Measurements from ENCODE around the gene MRPL48.

Gene MRPL48

DNA sequence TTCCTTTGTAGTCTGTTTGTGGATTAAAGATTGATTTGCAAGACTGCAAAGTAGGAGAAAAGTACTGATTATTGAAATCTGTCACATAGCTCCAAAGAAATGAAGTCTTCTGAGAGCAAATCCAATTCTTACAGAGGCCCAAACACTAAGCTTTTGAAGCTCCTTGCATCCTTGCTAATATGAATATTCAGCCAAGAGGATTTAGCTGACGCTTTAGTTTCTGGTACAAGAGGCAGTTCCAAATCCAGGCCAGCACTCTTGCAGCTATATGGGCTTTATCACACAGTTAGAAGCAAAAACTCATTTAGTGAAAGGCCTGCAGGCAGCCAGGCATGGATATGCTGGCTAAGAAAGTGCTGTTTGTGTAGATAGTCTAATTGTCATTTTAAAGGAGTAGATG lies 101.9 kb downstream of the MRPL48 start:
- ChIA-PET POLR2A (ENCODE audit: low non-redundant PET) (no interaction called here), CTCF (interaction anchor here (0.8 kb wide), 1 partner anchor 548 kb away, joined by 3 read pairs; no protein-coding TSS in a partner anchor)
- no peak overlapping the region for H3K27ac ChIP-seq
- TF ChIP-seq, protein P1, sequence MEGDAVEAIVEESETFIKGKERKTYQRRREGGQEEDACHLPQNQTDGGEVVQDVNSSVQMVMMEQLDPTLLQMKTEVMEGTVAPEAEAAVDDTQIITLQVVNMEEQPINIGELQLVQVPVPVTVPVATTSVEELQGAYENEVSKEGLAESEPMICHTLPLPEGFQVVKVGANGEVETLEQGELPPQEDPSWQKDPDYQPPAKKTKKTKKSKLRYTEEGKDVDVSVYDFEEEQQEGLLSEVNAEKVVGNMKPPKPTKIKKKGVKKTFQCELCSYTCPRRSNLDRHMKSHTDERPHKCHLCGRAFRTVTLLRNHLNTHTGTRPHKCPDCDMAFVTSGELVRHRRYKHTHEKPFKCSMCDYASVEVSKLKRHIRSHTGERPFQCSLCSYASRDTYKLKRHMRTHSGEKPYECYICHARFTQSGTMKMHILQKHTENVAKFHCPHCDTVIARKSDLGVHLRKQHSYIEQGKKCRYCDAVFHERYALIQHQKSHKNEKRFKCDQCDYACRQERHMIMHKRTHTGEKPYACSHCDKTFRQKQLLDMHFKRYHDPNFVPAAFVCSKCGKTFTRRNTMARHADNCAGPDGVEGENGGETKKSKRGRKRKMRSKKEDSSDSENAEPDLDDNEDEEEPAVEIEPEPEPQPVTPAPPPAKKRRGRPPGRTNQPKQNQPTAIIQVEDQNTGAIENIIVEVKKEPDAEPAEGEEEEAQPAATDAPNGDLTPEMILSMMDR (conservative IDR thresholded peaks at IDR 0.05; ENCODE audit: low read depth), result no peak
- DNase-seq (ENCODE audit: low spot score), result no peak

DNA sequence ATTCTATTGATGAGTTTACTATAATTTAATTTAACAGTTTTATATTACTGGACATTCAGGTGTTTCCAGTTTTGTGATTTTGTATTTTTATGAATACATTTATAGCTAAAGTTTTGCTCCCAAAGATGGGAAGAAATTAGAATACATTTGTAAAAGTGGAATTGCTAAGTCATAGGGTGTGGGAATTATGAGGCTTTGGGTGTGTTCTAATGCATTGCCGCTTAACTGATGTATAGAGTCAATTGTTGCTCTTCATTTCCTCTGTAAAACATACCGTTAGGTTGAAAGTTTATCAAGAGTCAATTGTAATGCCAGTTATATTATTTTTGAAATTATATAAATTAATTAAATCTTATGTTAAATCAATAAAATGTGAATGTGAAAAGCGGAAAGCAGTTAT lies 105.4 kb downstream of the MRPL48 start:
- H3K27ac ChIP-seq, result no peak overlapping the region
- TF ChIP-seq, protein P1 (conservative IDR thresholded peaks at IDR 0.05; ENCODE audit: low read depth), result no peak
- POLR2A ChIA-PET (ENCODE audit: low non-redundant PET), result no interaction called here
- no peak for DNase-seq (ENCODE audit: low spot score)
- CTCF ChIA-PET, result no interaction called here

DNA sequence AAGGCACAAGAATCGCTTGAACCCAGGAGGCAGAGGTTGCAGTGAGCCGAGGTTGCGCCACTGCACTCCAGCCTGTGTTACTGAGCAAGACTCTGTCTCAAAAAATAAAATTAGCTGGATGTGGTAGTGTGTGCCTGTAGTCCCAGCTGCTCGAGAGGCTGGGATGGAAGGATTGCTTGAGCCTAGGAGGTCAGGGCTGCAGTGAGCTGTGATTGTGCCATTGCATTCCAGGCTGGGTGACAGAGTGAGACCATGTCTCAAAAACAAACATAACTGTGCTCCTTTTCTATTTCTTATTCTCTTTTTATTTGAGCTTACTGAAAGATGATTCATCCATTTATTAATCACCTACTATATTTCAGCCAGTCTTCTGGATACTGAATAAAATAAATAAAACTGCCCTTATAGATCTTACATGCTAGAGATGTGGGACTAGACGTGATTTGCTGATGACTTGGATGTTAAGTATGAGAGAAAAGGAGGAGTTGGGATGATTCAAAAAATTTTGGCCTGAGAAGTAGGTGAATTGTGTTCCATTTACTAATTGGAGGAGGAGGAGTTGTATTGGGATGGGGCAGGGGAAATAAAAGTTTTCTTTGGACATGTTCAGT lies 107.2 kb downstream of the MRPL48 start:
- no peak for DNase-seq (ENCODE audit: low spot score)
- POLR2A ChIA-PET (ENCODE audit: low non-redundant PET), result no interaction called here
- CTCF ChIA-PET, result no interaction called here
- TF ChIP-seq, protein P1 (conservative IDR thresholded peaks at IDR 0.05; ENCODE audit: low read depth), result no peak
- H3K27ac ChIP-seq, result peak overlapping the region; percentile 46; the same call in 1 of the 2 replicates

DNA sequence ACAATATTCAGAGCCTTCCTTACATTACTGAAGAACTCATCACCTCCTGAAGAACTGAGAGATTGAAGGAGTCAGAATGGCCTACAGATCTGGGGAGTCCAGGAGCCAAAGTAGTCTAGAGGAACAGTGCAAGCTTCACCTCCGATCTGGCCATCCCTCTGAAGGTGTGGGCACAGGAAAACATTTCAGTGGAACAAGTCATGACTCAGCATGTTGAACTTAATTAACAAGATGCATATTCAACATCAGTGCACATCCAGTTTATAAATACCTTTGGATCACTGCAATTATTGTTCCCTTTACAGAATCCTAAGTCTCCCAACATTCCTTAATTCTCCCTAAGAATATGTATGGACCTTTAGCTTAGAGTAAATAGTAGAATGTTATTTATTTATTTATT lies 114.6 kb downstream of the MRPL48 start:
- no peak for DNase-seq (ENCODE audit: low spot score)
- ChIA-PET CTCF (interaction anchor here (0.6 to 0.7 kb wide), 2 partner anchors 209 to 631 kb away, joined by 3 read pairs; no protein-coding TSS in a partner anchor), POLR2A (ENCODE audit: low non-redundant PET) (no interaction called here)
- TF ChIP-seq, protein P1 (conservative IDR thresholded peaks at IDR 0.05; ENCODE audit: low read depth), result no peak
- no peak overlapping the region for H3K27ac ChIP-seq

DNA sequence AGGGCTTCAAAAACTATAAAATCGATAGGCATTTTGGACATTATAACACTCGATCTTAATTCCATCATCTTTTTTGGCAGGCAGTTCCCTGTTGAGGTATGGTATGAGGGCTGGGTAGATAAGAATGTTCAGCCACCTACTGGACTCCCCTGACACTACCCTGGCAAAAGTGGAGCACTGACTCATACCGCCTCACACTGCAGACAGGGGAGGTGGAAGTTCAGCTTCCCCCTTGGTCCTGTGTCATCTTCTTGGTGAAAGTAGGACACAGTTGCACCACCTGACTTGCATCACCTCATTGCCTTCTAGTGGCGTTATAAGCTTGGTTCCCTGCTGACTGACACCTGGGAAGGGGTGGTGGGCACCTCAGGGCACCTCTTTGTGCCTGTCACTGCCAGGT lies 119.5 kb downstream of the MRPL48 start:
- TF ChIP-seq, protein P1 (conservative IDR thresholded peaks at IDR 0.05; ENCODE audit: low read depth), result no peak
- DNase-seq (ENCODE audit: low spot score), result peak; percentile 83
- POLR2A ChIA-PET (ENCODE audit: low non-redundant PET), result no interaction called here
- no peak overlapping the region for H3K27ac ChIP-seq
- CTCF ChIA-PET, result interaction anchor here (0.7 kb wide), 1 partner anchor 18 kb away, joined by 3 read pairs; no protein-coding TSS in a partner anchor

DNA sequence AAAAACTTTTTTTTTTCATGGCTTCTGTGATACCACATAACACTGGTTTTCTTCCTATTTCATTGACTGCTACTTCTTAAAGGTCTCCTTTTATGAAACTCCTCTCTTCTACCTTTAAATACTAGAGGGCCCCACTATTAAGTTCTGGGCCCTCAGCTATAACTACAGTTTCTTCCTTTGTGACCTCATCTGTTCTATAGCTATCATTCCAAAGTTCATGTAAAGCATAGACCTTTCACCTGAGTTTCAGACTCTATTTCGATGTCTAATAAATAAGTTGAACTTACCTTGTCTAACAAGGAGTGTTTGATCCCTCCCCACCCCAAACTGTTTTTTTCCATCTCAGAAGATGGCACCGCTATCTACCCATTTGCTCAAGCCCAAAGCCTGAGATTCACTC lies 124.4 kb downstream of the MRPL48 start:
- POLR2A ChIA-PET (ENCODE audit: low non-redundant PET), result no interaction called here
- no peak for DNase-seq (ENCODE audit: low spot score)
- no peak overlapping the region for H3K27ac ChIP-seq
- TF ChIP-seq, protein P1 (conservative IDR thresholded peaks at IDR 0.05; ENCODE audit: low read depth), result no peak
- CTCF ChIA-PET, result no interaction called here
